NK-92 treated with Interleukin-12 subunit alpha and Interleukin-12 subunit beta, amount 100 ng/mL, for 24 hours (cell line): Measurements from ENCODE around the gene NADK2.
"Not testable (repeated sequence)": the region's sequence is repeated elsewhere in the genome, so short reads cannot be mapped to it uniquely, and the experiment has no call there.

Source experiments
- DNase-seq: peaks from one replicate; lab custom pipeline; 2025; lab: John Stamatoyannopoulos, UW

The NADK2 gene

GRCh38 chr5:36241631-36242533 is at the start of gene NADK2:
Gene NADK2 (minus strand): TSS chr5:36241925. CDS start chr5:36241798, 127 bp downstream.
- peak; percentile 86 for DNase-seq

GRCh38 chr5:36285837-36286615 is 44.3 kb upstream of the NADK2 start:
- DNase-seq, result no peak

- DNase-seq, result not testable (repeated sequence)
Measured at GRCh38 chr5:36283775-36284174, 42.0 kb upstream of the NADK2 start.

GRCh38 chr5:36281626-36282025 is 39.9 kb upstream of the NADK2 start:
- no peak for DNase-seq

GRCh38 chr5:36279054-36279698 is 37.5 kb upstream of the NADK2 start:
- no peak for DNase-seq

- DNase-seq, result no peak
Measured at GRCh38 chr5:36277521-36278176, 35.9 kb upstream of the NADK2 start.

GRCh38 chr5:36276864-36277263 is 35.1 kb upstream of the NADK2 start:
- no peak for DNase-seq

- DNase-seq, result no peak
Measured at GRCh38 chr5:36273809-36274526, 32.2 kb upstream of the NADK2 start.

GRCh38 chr5:36272136-36272690 is 30.5 kb upstream of the NADK2 start:
- DNase-seq, result no peak

- DNase-seq, result no peak
Measured at GRCh38 chr5:36270876-36271575, 29.3 kb upstream of the NADK2 start.

GRCh38 chr5:36270175-36270574 is 28.4 kb upstream of the NADK2 start:
- DNase-seq, result no peak

GRCh38 chr5:36269478-36269877 is 27.8 kb upstream of the NADK2 start:
- DNase-seq, result no peak

- no peak for DNase-seq
Measured at GRCh38 chr5:36267905-36268304, 26.2 kb upstream of the NADK2 start.

GRCh38 chr5:36264202-36264760 is 22.6 kb upstream of the NADK2 start:
- DNase-seq, result no peak

- DNase-seq, result no peak
Measured at GRCh38 chr5:36261186-36261585, 19.5 kb upstream of the NADK2 start.

- DNase-seq, result no peak
Measured at GRCh38 chr5:36253575-36253974, 11.8 kb upstream of the NADK2 start.

GRCh38 chr5:36252722-36253365 is 11.1 kb upstream of the NADK2 start:
- no peak for DNase-seq

- DNase-seq, result no peak
Measured at GRCh38 chr5:36251218-36251617, 9.5 kb upstream of the NADK2 start.

GRCh38 chr5:36250427-36250826 is 8.7 kb upstream of the NADK2 start:
- DNase-seq, result no peak
